Activated T-cell treated with anti-CD3 and anti-CD28 coated beads, Interleukin-2, amount 50 U/mL, for 72 hours (primary cell): ENCODE measurements around the gene PDXK. TPM values are rescaled to one million over a fixed set of nuclear protein-coding genes. Genes with fewer than 3 reads are reported as not detected.

Experiments used
- ATAC-seq, 2 donors: fragments of 150-1000 bp; cut with Tn5 transposase; replicated peaks in 1 of 2; 2 replicates each; pipeline ENCODE4 v1.10.0; 2021; ENCODE audit warnings: moderate library complexity in 2 of 2, mild to moderate bottlenecking in 1 of 2
- DNase-seq, 2 donors: peaks; one replicate each; pipeline ENCODE4 v3.0.0; 2021 to 2022; ENCODE audit warnings: mixed read lengths in 1 of 2
- H3K27ac Mint-ChIP-seq: one replicate; pipeline ENCODE4 v1.8.0; 2022; ENCODE audit warnings: mild to moderate bottlenecking, moderate library complexity, mixed read lengths
- H3K27me3 Mint-ChIP-seq: one replicate; pipeline ENCODE4 v1.8.0; 2022; ENCODE audit warnings: low read depth, mixed read lengths
- H3K36me3 Mint-ChIP-seq, 2 donors: one replicate each; pipeline ENCODE4 v1.8.0; 2022; ENCODE audit warnings: mixed read lengths in 2 of 2, mild to moderate bottlenecking in 1 of 2; ENCODE audit not compliant: insufficient read depth in 2 of 2
- H3K4me1 Mint-ChIP-seq: one replicate; pipeline ENCODE4 v1.8.0; 2022; ENCODE audit warnings: low read depth, mixed read lengths
- H3K4me3 Mint-ChIP-seq, 2 donors: one replicate each; pipeline ENCODE4 v1.8.0; 2022; ENCODE audit warnings: mild to moderate bottlenecking in 2 of 2, mixed read lengths in 2 of 2, moderate library complexity in 2 of 2
- H3K9me3 Mint-ChIP-seq, 2 donors: one replicate each; pipeline ENCODE4 v1.8.0; 2022; ENCODE audit warnings: mixed read lengths in 2 of 2
- total RNA-seq, 2 donors: library from RNA; stranded (reverse); gene quantifications; one replicate each; pipeline ENCODE4 v1.2.3, GENCODE V29; 2022

The PDXK gene
- total RNA-seq, 2 donors from 2014 or later = 87.9 to 99.5 TPM

GRCh38 chr21:43745772-43746517 lies 27.0 kb downstream of the PDXK start:
- Mint-ChIP-seq H3K4me3 (no peak overlapping the region), H3K4me1 (no peaks in the 10 kb centered on the region), H3K36me3 (peaks cover 6 to 8% of the 10 kb centered on the region in 2 donors), H3K9me3 (no peaks in the 10 kb centered on the region), H3K27me3 (no peaks in the 10 kb centered on the region), H3K27ac (no peak overlapping the region)
- DNase-seq (no peak), ATAC-seq (no peak)

- Mint-ChIP-seq H3K27me3 (no peaks in the 10 kb centered on the region), H3K4me1 (no peaks in the 10 kb centered on the region), H3K36me3 (peaks cover 6 to 8% of the 10 kb centered on the region in 2 donors), H3K9me3 (no peaks in the 10 kb centered on the region), H3K4me3 (no peak overlapping the region), H3K27ac (no peak overlapping the region)
- no peak for ATAC-seq
- no peak for DNase-seq
Measured at GRCh38 chr21:43748622-43749021, 29.7 kb downstream of the PDXK start.

- Mint-ChIP-seq H3K36me3 (peaks cover 5 to 12% of the 10 kb centered on the region in 2 donors), H3K27ac (no peak overlapping the region), H3K27me3 (no peaks in the 10 kb centered on the region), H3K4me1 (no peaks in the 10 kb centered on the region), H3K4me3 (no peak overlapping the region), H3K9me3 (no peaks in the 10 kb centered on the region)
- ATAC-seq = no peak
- DNase-seq = no peak
Measured at GRCh38 chr21:43749651-43750262, 30.8 kb downstream of the PDXK start.

- Mint-ChIP-seq H3K4me1 (no peaks in the 10 kb centered on the region), H3K27me3 (no peaks in the 10 kb centered on the region), H3K4me3 (no peak overlapping the region), H3K36me3 (peaks cover 4 to 8% of the 10 kb centered on the region in 2 donors), H3K27ac (no peak overlapping the region), H3K9me3 (no peaks in the 10 kb centered on the region)
- DNase-seq (no peak), ATAC-seq (no peak)
Measured at GRCh38 chr21:43750339-43751033, 31.6 kb downstream of the PDXK start.

GRCh38 chr21:43751955-43752591 lies 33.1 kb downstream of the PDXK start:
- DNase-seq = no peak
- H3K9me3 Mint-ChIP-seq = no peaks in the 10 kb centered on the region
- no peaks in the 10 kb centered on the region for H3K4me1 Mint-ChIP-seq
- H3K36me3 Mint-ChIP-seq = peaks cover 4 to 11% of the 10 kb centered on the region in 2 donors
- no peak overlapping the region for H3K4me3 Mint-ChIP-seq
- H3K27me3 Mint-ChIP-seq = no peaks in the 10 kb centered on the region
- H3K27ac Mint-ChIP-seq = no peak overlapping the region
- ATAC-seq = no peak

- Mint-ChIP-seq H3K27ac (no peak overlapping the region), H3K4me3 (no peak overlapping the region), H3K27me3 (no peaks in the 10 kb centered on the region), H3K9me3 (no peaks in the 10 kb centered on the region), H3K36me3 (peaks cover 4 to 11% of the 10 kb centered on the region in 2 donors), H3K4me1 (no peaks in the 10 kb centered on the region)
- ATAC-seq (no peak), DNase-seq (no peak)
Measured at GRCh38 chr21:43752758-43753438, 34.0 kb downstream of the PDXK start.

- ATAC-seq (no peak), DNase-seq (no peak)
- no peak overlapping the region for H3K4me3 Mint-ChIP-seq
- H3K9me3 Mint-ChIP-seq = no peaks in the 10 kb centered on the region
- H3K27me3 Mint-ChIP-seq = no peaks in the 10 kb centered on the region
- H3K27ac Mint-ChIP-seq = no peak overlapping the region
- H3K4me1 Mint-ChIP-seq = no peaks in the 10 kb centered on the region
- peaks cover 4 to 12% of the 10 kb centered on the region in 2 donors for H3K36me3 Mint-ChIP-seq
Measured at GRCh38 chr21:43753439-43753799, 34.5 kb downstream of the PDXK start.

GRCh38 chr21:43754948-43755781 lies 36.2 kb downstream of the PDXK start:
- Mint-ChIP-seq H3K4me1 (no peaks in the 10 kb centered on the region), H3K9me3 (no peaks in the 10 kb centered on the region), H3K27me3 (no peaks in the 10 kb centered on the region), H3K27ac (no peak overlapping the region), H3K4me3 (no peak overlapping the region), H3K36me3 (peaks cover 4 to 15% of the 10 kb centered on the region in 2 donors)
- ATAC-seq (no peak), DNase-seq (no peak)

- no peaks in the 10 kb centered on the region for H3K9me3 Mint-ChIP-seq
- H3K36me3 Mint-ChIP-seq = peaks cover 0 to 11% of the 10 kb centered on the region in 2 donors
- DNase-seq (no peak), ATAC-seq (no peak)
- H3K27me3 Mint-ChIP-seq = no peaks in the 10 kb centered on the region
- H3K4me1 Mint-ChIP-seq = no peaks in the 10 kb centered on the region
- no peak overlapping the region for H3K4me3 Mint-ChIP-seq
- no peak overlapping the region for H3K27ac Mint-ChIP-seq
Measured at GRCh38 chr21:43755820-43756594, 37.1 kb downstream of the PDXK start.

- no peak for ATAC-seq
- peaks cover 0 to 11% of the 10 kb centered on the region in 2 donors for H3K36me3 Mint-ChIP-seq
Measured at GRCh38 chr21:43757601-43758000, 38.7 kb downstream of the PDXK start.

GRCh38 chr21:43758111-43758641 lies 39.2 kb downstream of the PDXK start:
- Mint-ChIP-seq H3K4me3 (no peak overlapping the region), H3K9me3 (no peaks in the 10 kb centered on the region), H3K4me1 (no peaks in the 10 kb centered on the region), H3K27ac (no peak overlapping the region), H3K36me3 (peaks cover 0 to 11% of the 10 kb centered on the region in 2 donors), H3K27me3 (no peaks in the 10 kb centered on the region)
- no peak for DNase-seq
- ATAC-seq = no peak

More at GRCh38 chr21:43757601-43758000, 38.7 kb downstream of the PDXK start:
- Mint-ChIP-seq H3K4me1 (no peaks in the 10 kb centered on the region), H3K9me3 (no peaks in the 10 kb centered on the region), H3K27ac (no peak overlapping the region), H3K4me3 (no peak overlapping the region), H3K27me3 (no peaks in the 10 kb centered on the region)
- no peak for DNase-seq
